Muscle layer of duodenum (tissue), 2 donors: Measurements from ENCODE around the gene IL5RA.

Source experiments
- H3K27ac ChIP-seq: one replicate; pipeline ENCODE4 v1.7.0; 2013; ENCODE audit warnings: mild to moderate bottlenecking, low read length
- H3K27me3 ChIP-seq: one replicate; pipeline ENCODE4 v1.7.0; 2013; ENCODE audit warnings: low read depth, mild to moderate bottlenecking, control low read depth, low read length
- H3K36me3 ChIP-seq, 2 donors: one replicate each; pipeline ENCODE4 v1.7.0; 2013; ENCODE audit warnings: low read length in 2 of 2, control low read depth in 1 of 2, mild to moderate bottlenecking in 1 of 2; ENCODE audit not compliant: insufficient read depth in 2 of 2, control insufficient read depth in 1 of 2
- H3K4me1 ChIP-seq, 2 donors: one replicate each; pipeline ENCODE4 v1.7.0; 2013; ENCODE audit warnings: low read length in 2 of 2, mild to moderate bottlenecking in 2 of 2, control low read depth in 1 of 2, moderate library complexity in 1 of 2; ENCODE audit not compliant: insufficient read depth in 2 of 2, control insufficient read depth in 1 of 2
- H3K4me3 ChIP-seq, 2 donors: one replicate each; pipeline ENCODE4 v1.7.0; 2013; ENCODE audit warnings: low read length in 2 of 2, low read depth in 1 of 2, mild to moderate bottlenecking in 1 of 2
- H3K9me3 ChIP-seq, 2 donors: one replicate each; pipeline ENCODE4 v1.7.0; 2013; ENCODE audit warnings: low read length in 2 of 2, control low read depth in 1 of 2, mild to moderate bottlenecking in 1 of 2; ENCODE audit not compliant: control insufficient read depth in 1 of 2
- donor health status: healthy.

The IL5RA gene

DNA sequence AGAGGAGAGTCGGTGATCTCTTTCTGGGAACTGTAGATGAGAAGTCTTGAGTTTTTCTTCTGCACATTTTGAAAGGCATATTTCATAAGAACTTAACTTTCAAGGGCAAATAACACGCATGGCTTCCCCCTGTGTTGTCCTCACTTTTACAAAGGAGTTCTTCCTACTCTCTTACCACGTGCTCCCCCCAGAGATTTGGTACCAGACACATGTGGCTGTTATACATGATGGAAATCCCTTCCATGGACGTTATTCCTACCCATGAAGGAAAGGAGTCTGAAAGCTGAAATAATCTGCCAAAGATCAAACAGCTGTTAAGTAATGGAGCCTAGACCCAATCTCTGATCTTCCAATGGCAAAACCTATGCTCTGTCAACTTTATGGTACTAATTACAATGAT is 4.4 kb downstream of the IL5RA start:
- no peak overlapping the region for H3K27ac ChIP-seq
- H3K9me3 ChIP-seq, result no peaks in the 10 kb centered on the region
- no peak overlapping the region for H3K4me3 ChIP-seq
- no peaks in the 10 kb centered on the region for H3K36me3 ChIP-seq
- no peaks in the 10 kb centered on the region for H3K27me3 ChIP-seq
- no peaks in the 10 kb centered on the region for H3K4me1 ChIP-seq

DNA sequence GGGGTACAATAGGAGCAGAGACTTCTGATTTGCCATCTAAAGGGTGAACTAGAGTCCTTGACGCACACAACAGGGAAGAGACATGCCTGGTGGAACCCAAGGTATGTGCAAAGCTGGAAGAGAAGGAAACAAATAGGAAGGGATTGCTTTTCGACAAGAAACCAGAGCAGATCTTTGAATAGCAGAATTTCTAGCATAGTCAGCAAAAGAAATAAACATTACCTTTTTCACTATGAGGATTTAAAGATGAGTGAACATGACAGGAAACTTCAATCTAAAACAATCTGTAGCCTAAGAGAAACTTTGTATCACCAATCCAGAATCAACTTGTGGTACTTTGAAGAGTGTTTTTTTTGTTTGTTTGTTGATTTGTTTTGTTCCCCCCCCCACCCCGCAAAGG is 4.9 kb downstream of the IL5RA start:
- H3K36me3 ChIP-seq, result no peaks in the 10 kb centered on the region
- H3K27me3 ChIP-seq, result no peaks in the 10 kb centered on the region
- no peaks in the 10 kb centered on the region for H3K4me1 ChIP-seq
- H3K4me3 ChIP-seq, result no peak overlapping the region
- H3K27ac ChIP-seq, result no peak overlapping the region
- H3K9me3 ChIP-seq, result no peaks in the 10 kb centered on the region

DNA sequence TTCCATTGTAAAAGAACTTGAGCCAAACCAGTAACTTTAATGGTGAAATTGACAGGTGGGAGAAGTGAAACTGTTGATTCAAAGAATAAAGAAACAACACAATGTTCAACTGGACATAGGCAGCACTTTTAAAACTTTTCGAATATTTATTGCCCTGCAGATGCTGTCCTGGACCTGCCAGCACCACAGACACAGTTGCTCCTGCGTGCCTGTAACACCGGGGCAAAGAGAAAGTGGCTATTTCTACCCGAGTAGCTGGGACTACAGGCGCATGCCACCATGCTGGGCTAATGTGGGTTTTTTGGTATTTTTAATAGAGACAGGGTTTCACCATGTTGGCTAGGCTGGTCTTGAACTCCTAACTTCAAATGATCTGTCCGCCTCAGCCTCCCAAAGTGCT is 7.4 kb downstream of the IL5RA start:
- no peak overlapping the region for H3K27ac ChIP-seq
- no peaks in the 10 kb centered on the region for H3K27me3 ChIP-seq
- H3K4me3 ChIP-seq, result no peak overlapping the region
- no peaks in the 10 kb centered on the region for H3K9me3 ChIP-seq
- no peaks in the 10 kb centered on the region for H3K36me3 ChIP-seq
- H3K4me1 ChIP-seq, result no peaks in the 10 kb centered on the region

DNA sequence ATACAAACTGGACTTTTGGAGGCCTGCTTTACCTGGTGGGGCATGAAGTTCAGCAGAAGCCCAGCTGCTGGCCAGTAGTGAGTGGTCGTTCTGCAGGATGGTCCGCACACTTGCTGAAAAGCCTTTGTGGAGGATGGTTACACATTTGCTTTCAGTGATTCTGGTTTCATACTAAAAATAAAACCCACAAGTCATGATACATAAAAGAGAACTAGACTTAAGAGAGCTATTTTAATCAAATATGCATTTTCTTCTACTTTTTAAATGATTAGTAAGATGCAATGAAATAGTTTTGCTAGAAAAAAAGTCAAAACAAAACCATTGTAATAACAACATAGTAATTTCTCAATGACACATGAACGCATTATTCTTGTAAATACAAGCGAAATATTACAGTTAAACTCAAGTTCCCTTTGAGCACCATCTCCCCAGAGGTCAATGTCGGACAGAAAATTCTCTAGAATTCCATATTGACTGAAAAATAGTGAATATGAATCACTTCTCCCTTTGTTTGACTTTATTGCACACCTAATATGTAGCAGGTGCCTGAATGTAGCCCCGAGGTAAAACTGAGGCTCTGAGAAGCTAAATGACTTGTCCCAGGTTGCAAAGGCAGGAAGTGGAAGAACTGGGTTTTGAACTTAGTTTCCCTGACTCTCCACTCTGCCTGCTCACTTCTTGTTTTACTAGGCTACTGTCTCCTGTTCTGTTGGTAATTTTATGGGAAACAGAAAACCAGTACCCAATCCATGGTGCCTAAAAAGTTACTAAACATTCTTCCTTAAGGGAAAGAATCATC is 8.3 kb downstream of the IL5RA start:
- H3K9me3 ChIP-seq, result no peaks in the 10 kb centered on the region
- no peaks in the 10 kb centered on the region for H3K27me3 ChIP-seq
- no peaks in the 10 kb centered on the region for H3K4me1 ChIP-seq
- H3K4me3 ChIP-seq, result no peak overlapping the region
- H3K27ac ChIP-seq, result no peak overlapping the region
- H3K36me3 ChIP-seq, result no peaks in the 10 kb centered on the region

DNA sequence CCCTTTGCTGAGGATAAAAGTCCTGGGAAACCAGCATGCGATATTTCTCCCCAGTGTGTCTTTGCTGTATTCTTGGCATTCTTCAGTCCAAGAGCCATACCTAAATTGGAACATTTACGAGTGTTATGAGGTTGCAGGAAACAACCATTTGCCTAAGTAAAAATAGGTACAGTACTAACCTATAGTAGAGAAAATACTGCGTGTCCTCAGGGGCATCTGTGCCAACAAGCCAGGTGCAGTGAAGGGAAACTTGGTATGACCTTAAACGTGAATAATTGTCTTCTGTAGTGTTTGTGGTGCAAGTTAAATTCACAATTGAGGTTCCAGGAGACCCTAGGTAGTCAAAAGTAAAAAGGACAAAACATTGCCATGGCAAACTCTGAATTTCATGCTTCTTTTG is 12.2 kb downstream of the IL5RA start:
- Histone ChIP-seq H3K4me3 (no peak overlapping the region), H3K9me3 (no peaks in the 10 kb centered on the region), H3K4me1 (no peaks in the 10 kb centered on the region), H3K36me3 (no peaks in the 10 kb centered on the region), H3K27ac (no peak overlapping the region), H3K27me3 (no peaks in the 10 kb centered on the region)

DNA sequence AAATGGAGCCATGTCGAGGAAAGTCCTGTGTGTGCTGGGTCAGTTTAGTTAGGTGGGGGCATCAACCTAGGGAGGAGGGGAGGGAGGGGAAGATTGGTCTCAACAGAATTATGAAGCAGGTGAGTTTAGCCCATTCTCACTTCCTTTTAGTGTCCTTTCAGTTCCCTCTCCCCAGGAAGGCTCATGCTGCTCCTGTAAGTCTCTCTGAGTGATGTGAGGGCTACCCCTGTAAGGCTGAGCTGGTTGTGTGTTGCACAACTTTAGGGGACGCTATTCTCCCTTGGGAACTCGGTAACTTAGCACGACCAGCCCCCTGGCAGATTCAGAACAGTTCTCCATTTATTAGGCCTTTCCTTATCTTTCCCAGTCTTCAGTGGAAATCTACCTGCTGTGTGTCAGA is 21.2 kb downstream of the IL5RA start:
- no peaks in the 10 kb centered on the region for H3K9me3 ChIP-seq
- no peak overlapping the region for H3K4me3 ChIP-seq

DNA sequence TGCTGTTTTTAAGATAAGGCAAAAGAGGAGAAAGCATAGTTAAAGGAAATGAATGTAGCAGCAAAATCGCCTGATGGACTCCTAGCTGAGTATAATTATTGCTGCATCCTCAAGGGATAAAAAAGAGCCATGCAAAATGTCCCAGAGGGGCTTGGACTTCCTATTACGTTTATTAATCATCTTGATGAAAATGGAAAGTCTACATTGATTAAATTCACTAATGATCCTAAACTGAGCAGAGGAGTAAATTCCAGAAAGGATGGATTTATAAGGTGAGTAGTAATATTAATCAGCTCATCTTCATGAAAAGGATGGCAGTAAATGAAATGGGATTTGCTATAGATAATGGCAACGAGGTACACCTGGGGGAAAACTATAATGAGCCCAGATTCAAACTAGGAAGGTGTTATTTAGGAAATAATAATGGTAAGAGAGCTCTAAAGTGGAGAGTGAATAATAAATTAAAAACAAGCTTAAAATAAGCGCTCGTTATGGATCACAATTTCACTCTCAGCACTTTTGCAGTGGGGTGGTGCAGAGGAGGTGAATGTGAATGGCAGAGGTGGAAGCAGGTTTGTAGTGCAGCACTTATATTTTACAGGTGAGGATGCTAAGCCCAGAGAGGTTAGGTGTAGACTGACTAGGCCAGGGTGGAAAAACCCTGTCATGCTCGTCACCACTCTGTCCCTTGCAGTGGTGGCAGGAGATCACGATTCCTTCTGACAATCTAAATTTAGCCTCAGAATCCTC is 22.3 kb downstream of the IL5RA start:
- no peaks in the 10 kb centered on the region for H3K27me3 ChIP-seq
- H3K4me3 ChIP-seq, result no peak overlapping the region
- no peaks in the 10 kb centered on the region for H3K36me3 ChIP-seq
- H3K9me3 ChIP-seq, result no peaks in the 10 kb centered on the region
- no peaks in the 10 kb centered on the region for H3K4me1 ChIP-seq
- H3K27ac ChIP-seq, result no peak overlapping the region

More for the DNA sequence above, 21.2 kb downstream of the IL5RA start:
- Histone ChIP-seq H3K27me3 (no peaks in the 10 kb centered on the region), H3K4me1 (no peaks in the 10 kb centered on the region), H3K36me3 (no peaks in the 10 kb centered on the region), H3K27ac (no peak overlapping the region)

DNA sequence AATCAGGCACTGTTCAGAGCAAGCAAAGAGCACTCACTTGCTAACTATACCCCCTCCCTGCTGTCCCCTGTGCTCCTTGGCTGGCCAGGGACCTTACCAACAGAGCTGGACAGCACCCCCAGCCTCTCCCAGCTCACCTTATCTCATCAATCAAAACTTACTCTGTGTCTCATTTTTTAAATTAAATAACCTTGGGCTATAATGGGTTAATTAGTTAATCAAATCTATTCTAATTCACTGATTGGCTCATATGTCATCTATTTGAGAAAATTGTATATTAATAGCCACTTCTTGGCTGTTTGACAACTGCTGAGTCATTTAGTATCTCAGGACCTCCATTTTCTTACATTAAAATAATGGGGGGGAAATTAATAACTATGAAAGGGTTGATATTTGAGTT is 22.9 kb downstream of the IL5RA start:
- no peak overlapping the region for H3K4me3 ChIP-seq
- no peaks in the 10 kb centered on the region for H3K27me3 ChIP-seq
- H3K4me1 ChIP-seq, result no peaks in the 10 kb centered on the region
- H3K9me3 ChIP-seq, result no peaks in the 10 kb centered on the region
- H3K36me3 ChIP-seq, result no peaks in the 10 kb centered on the region
- H3K27ac ChIP-seq, result no peak overlapping the region

DNA sequence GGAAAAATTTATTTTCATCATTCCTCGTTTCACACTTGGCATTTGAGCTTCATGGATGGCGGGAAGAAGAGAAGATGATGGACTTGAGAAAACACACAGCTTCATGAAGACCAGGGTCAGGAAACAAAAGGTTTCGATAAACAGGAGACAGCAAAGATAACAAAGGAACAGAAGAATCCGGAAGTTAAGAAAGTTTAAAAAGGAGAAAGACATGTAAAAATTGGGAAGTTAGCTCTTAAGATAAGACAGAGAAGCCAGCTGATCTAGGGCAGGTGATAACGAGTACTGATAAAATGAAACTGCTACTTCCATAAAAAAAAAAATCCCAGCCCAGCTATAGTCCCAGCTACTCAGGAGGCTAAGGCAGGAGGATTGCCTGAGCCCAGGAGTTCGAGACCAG is 23.9 kb downstream of the IL5RA start:
- H3K27ac ChIP-seq, result no peak overlapping the region
- no peaks in the 10 kb centered on the region for H3K4me1 ChIP-seq
- no peaks in the 10 kb centered on the region for H3K9me3 ChIP-seq
- H3K36me3 ChIP-seq, result no peaks in the 10 kb centered on the region
- H3K27me3 ChIP-seq, result no peaks in the 10 kb centered on the region
- no peak overlapping the region for H3K4me3 ChIP-seq

DNA sequence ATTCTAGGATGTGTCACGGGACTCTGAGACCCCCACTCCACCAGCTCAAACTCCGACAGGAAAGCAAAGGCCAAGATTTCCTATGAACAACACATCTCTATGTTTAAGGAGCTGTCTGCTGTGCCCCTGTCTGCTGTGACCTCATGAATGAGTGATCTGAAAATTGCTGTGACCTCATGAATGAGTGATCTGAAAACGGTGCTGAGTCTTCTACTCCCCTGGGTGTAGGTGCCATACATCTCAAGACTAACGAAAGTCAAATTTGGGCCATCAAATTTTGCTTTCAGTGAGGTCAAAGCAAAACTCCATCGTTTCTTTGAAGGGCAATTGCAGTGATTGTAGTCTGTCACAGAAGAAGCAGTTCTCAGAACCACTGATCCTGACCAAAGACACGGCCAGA is 24.4 kb downstream of the IL5RA start:
- Histone ChIP-seq H3K9me3 (no peaks in the 10 kb centered on the region), H3K27ac (no peak overlapping the region), H3K27me3 (no peaks in the 10 kb centered on the region), H3K4me3 (no peak overlapping the region), H3K4me1 (no peaks in the 10 kb centered on the region), H3K36me3 (no peaks in the 10 kb centered on the region)

DNA sequence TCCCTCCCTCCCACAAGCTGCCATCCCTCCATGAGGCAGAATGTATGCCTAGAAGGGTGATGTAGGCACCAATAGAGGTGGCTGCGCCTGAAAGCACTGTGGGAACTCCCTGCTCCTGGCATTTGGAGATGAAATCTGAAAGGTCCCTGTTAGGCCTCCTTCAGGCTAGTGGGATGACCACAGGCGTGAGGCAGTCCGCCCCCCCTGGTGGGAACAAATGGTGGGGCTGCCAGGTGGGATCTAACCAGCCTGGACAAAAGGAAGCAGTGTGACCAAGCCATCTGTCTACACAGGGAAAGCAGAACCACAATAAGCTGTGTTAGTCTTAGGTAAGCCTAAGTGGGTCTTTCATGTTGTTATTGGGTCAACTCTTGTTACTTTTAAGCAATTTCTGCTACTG is 25.3 kb downstream of the IL5RA start:
- Histone ChIP-seq H3K9me3 (no peaks in the 10 kb centered on the region), H3K4me3 (no peak overlapping the region), H3K36me3 (no peaks in the 10 kb centered on the region), H3K27ac (no peak overlapping the region), H3K27me3 (no peaks in the 10 kb centered on the region), H3K4me1 (no peaks in the 10 kb centered on the region)
